Tibial nerve (tissue), 4 donors: Measurements from ENCODE around the gene ULBP1. TPM values are rescaled to one million over a fixed set of nuclear protein-coding genes. Genes with fewer than 3 reads are reported as not detected.
"Not testable (repeated sequence)": the region's sequence is repeated elsewhere in the genome, so short reads cannot be mapped to it uniquely, and the experiment has no call there.

ENCODE experiments used
- DNase-seq, 2 donors: peaks; one replicate each; pipeline ENCODE4 v3.0.0-alpha.2; 2019; ENCODE audit warnings: low spot score in 2 of 2
- H3K27ac ChIP-seq, 4 donors: fragments of 200-600 bp; sonication (generic) in 3 of 4; one replicate each; pipeline ENCODE4 v1.5.1; 2017 to 2019; ENCODE audit warnings: mild to moderate bottlenecking in 1 of 4
- H3K27me3 ChIP-seq, 2 donors: fragments of 200-600 bp; sonication (generic) in 1 of 2; one replicate each; pipeline versions ENCODE4 v1.5.1 to v1.6.0; 2017 to 2019
- H3K36me3 ChIP-seq, 3 donors: fragments of 200-600 bp; sonication (generic); one replicate each; pipeline ENCODE4 v1.5.1; 2018 to 2019
- H3K4me1 ChIP-seq, 4 donors: fragments of 200-600 bp; sonication (generic) in 3 of 4; one replicate each; pipeline ENCODE4 v1.5.1; 2017 to 2019
- H3K4me3 ChIP-seq, 4 donors: fragments of 200-600 bp; sonication (generic) in 3 of 4; one replicate each; pipeline ENCODE4 v1.5.1; 2017 to 2019; ENCODE audit warnings: mild to moderate bottlenecking in 1 of 4, moderate library complexity in 1 of 4
- H3K9me3 ChIP-seq, 4 donors: fragments of 200-600 bp; sonication (generic) in 3 of 4; one replicate each; pipeline ENCODE4 v1.5.1; 2017 to 2019
- EP300 ChIP-seq, 2 donors: sonication (generic); formaldehyde crosslinking; IDR thresholded peaks; one replicate each; pipeline ENCODE4 v1.6.1; 2017; ENCODE audit warnings: antibody characterized with exemption in 2 of 2, mild to moderate bottlenecking in 1 of 2
- POLR2A ChIP-seq, 2 donors: fragments of 450-650 bp; IDR thresholded peaks; one replicate each; pipeline ENCODE4 v1.6.1; 2017; ENCODE audit warnings: antibody characterized with exemption in 2 of 2, mild to moderate bottlenecking in 2 of 2, moderate library complexity in 2 of 2
- WGBS, 2 donors: methylation state at CpG; one replicate each; pipeline ENCODE4 v1.1.5; 2018; 5-methylcytosine and 5-hydroxymethylcytosine counted together
- total RNA-seq, 4 donors: library from RNA; depleted of rRNA; stranded (reverse); fragments of >200 nt; gene quantifications; one replicate each; pipeline ENCODE4 v1.1.0, GENCODE V29; 2016
- TF ChIP-seq, protein P1 (sequence below), 5 experiments: fragments of 200-600 bp in 3 of 5; fragments of 450-650 bp in 2 of 5; sonication (generic) in 3 of 5; IDR thresholded peaks; one replicate each; pipeline ENCODE4 v1.5.1; 2016 to 2019; ENCODE audit warnings: antibody characterized with exemption in 5 of 5, mild to moderate bottlenecking in 3 of 5, moderate library complexity in 2 of 5

The ULBP1 gene
- total RNA-seq, 4 donors from 2014 or later, result 0.21 TPM; not detected in 3

GRCh38 chr6:150006961-150007464 lies 43.3 kb downstream of the ULBP1 start:
- H3K36me3 ChIP-seq, result no peaks in the 10 kb centered on the region
- peaks cover 0 to 87% of the 10 kb centered on the region in 2 donors for H3K27me3 ChIP-seq
- WGBS, 2 donors, result 67 to 72% methylated on average over 7 of the region's 7 CpGs
- H3K4me3 ChIP-seq, result no peak overlapping the region
- TF ChIP-seq EP300 (IDR thresholded peaks at IDR 0.05), result no peak
- TF ChIP-seq, protein P1, sequence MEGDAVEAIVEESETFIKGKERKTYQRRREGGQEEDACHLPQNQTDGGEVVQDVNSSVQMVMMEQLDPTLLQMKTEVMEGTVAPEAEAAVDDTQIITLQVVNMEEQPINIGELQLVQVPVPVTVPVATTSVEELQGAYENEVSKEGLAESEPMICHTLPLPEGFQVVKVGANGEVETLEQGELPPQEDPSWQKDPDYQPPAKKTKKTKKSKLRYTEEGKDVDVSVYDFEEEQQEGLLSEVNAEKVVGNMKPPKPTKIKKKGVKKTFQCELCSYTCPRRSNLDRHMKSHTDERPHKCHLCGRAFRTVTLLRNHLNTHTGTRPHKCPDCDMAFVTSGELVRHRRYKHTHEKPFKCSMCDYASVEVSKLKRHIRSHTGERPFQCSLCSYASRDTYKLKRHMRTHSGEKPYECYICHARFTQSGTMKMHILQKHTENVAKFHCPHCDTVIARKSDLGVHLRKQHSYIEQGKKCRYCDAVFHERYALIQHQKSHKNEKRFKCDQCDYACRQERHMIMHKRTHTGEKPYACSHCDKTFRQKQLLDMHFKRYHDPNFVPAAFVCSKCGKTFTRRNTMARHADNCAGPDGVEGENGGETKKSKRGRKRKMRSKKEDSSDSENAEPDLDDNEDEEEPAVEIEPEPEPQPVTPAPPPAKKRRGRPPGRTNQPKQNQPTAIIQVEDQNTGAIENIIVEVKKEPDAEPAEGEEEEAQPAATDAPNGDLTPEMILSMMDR (IDR thresholded peaks at IDR 0.05), result peak in 2 of 5 experiments; percentile 8 to 24
- TF ChIP-seq POLR2A (IDR thresholded peaks at IDR 0.05), result no peak
- H3K4me1 ChIP-seq, result peaks cover 0 to 17% (median 11%) of the 10 kb centered on the region in 4 donors
- DNase-seq, result no peak
- H3K9me3 ChIP-seq, result peaks cover 0 to 4% (median 0%) of the 10 kb centered on the region in 4 donors
- no peak overlapping the region for H3K27ac ChIP-seq

- 48 to 57% methylated on average over 8 to 9 of the region's 9 CpGs for WGBS, 2 donors
- Histone ChIP-seq H3K27ac (no peak overlapping the region), H3K27me3 (peaks cover 0 to 86% of the 10 kb centered on the region in 2 donors), H3K4me1 (peaks cover 0 to 17% (median 11%) of the 10 kb centered on the region in 4 donors), H3K36me3 (no peaks in the 10 kb centered on the region), H3K9me3 (no peaks in the 10 kb centered on the region), H3K4me3 (no peak overlapping the region)
- no peak for DNase-seq
- TF ChIP-seq POLR2A (IDR thresholded peaks at IDR 0.05) (no peak), EP300 (IDR thresholded peaks at IDR 0.05) (no peak)
- TF ChIP-seq, protein P1 (IDR thresholded peaks at IDR 0.05), result no peak
Observed at GRCh38 chr6:150008588-150008987, 44.8 kb downstream of the ULBP1 start.

DNA sequence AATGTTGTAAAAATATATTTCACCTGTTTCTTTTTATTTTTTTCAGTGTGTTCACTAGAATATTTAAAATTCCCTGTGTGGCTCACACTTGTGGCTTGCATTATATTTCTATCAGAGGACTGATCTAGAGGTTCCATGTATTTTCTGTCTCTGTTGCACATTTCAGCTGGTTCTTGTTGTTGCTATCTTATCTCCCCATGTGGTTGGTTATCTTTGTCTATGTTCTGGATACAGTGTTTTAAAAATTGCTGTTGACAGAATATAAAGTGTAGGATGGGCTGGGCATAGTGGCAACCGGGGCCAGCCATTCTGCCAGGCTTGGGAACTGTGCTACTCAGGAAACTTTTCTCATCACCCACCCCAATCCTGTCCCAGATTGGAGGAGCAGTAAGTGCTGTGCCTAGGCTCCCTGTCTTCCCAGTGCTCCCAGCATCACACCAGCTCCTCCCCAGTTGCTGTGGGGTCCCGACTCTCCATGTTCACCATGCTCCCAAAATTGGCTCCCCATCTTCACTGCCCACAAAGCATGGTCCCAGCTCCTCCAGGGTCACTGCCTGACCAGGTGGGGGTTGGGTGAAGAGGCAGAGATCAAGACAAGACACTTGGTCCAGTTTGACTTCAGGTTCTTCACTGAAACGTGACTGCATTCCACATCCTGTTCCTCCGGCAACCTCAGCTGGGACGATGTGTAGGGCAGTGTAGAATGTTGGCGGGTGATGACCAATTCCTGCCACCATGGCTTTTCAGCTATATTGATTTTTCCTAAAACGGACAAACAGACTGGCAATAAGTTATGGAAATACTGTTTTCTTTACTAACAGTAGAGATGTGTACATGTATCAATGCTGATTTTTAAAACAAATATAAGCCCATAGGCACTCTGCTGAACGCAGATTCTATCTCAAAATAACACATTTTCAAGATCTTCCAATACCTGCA lies 49.4 kb downstream of the ULBP1 start:
- H3K9me3 ChIP-seq, DNase-seq, H3K27ac ChIP-seq, H3K36me3 ChIP-seq, H3K4me3 ChIP-seq: not testable (repeated sequence)
- peaks cover 2 to 95% of the 10 kb centered on the region in 2 donors for H3K27me3 ChIP-seq
- WGBS, 2 donors, result 35 to 45% methylated on average over 8 of the region's 8 CpGs
- H3K4me1 ChIP-seq, result peaks cover 0 to 17% (median 0%) of the 10 kb centered on the region in 4 donors

- Histone ChIP-seq H3K27me3 (peaks cover 2 to 95% of the 10 kb centered on the region in 2 donors), H3K4me1 (peaks cover 0 to 17% (median 0%) of the 10 kb centered on the region in 4 donors)
- DNase-seq, H3K36me3 ChIP-seq, H3K27ac ChIP-seq, H3K9me3 ChIP-seq, H3K4me3 ChIP-seq: not testable (repeated sequence)
- 16 to 30% methylated on average over 7 to 8 of the region's 24 CpGs for WGBS, 2 donors
Observed at GRCh38 chr6:150013785-150014622, 50.3 kb downstream of the ULBP1 start.

DNA sequence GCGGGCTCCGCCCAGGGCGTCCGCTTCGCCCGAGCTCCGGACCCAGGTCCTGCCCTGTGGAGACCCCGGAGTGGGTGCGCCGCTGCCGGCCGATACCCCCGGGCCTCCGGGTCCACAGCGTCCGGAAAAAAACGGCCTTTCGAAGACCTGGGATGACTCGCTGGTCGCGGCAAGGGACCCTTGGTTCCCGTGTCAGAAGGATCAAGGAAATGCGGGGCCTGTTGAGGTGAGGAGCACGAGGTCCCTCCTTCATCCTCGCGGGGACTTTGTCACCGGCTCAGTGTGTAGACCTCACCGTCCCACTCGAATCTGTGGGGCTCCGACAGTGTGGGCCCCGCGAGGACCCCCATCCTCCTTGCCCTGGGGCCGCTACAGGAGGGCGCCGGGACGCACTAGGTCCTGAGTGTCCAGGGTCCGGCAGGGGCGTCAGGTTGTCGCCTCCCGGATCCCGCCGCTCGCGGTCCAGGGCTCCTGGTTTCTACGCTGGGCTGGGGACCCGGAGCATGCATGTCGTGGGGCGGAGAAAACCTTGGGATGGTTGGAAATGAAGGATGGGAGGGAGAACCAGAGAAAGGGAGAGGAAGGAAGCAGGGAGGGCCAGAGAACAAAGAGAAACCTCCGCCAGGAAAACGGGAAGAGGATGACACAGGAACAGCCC lies 51.0 kb downstream of the ULBP1 start:
- H3K9me3 ChIP-seq, H3K4me3 ChIP-seq, DNase-seq, H3K36me3 ChIP-seq, H3K27ac ChIP-seq: not testable (repeated sequence)
- 0 to 4% methylated on average over 2 to 19 of the region's 50 CpGs for WGBS, 2 donors
- H3K27me3 ChIP-seq, result peaks cover 2 to 93% of the 10 kb centered on the region in 2 donors
- peaks cover 0 to 17% (median 0%) of the 10 kb centered on the region in 4 donors for H3K4me1 ChIP-seq

DNA sequence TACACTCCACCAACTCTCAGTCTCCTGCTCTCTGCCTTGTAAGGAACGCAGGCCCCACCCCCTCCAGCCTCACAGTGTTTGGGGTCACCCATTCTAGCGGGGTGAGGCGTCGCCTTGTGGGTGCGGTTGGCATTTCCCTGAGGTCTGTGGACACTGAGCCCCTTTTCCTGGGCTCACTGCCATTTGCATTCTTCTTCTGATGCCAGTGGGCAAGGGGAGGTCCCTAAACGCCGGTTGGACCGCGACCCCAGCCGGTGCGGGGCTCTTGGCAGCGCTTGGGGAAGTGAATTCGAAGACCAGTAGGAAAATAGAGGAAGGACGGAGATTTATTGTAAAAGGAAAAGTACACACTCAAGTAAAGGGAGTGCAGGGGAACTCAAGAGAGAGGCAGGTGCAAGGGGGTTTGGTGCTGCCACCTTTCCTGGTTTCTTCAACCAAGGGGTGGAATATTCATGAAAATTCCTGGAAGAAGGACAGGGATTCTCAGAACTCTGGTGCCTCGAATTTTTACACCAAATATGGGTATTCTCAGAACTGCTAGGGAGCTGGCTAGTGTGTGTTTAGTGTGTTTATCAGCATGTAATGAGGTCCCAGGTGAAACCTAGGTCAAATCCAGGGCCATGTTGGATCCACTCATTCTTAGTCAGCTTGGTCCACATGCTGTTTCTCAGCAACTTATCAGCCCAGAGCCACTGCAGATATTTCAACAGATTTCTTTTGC lies 51.7 kb downstream of the ULBP1 start:
- H3K4me1 ChIP-seq, result peaks cover 0 to 17% (median 0%) of the 10 kb centered on the region in 4 donors
- not testable (repeated sequence) for H3K9me3 ChIP-seq, DNase-seq, H3K27ac ChIP-seq, H3K36me3 ChIP-seq, H3K4me3 ChIP-seq
- peaks cover 2 to 86% of the 10 kb centered on the region in 2 donors for H3K27me3 ChIP-seq
- WGBS, 2 donors, result 11 to 14% methylated on average over 15 of the region's 15 CpGs
